GM12873 (cell line): ENCODE results near the gene GADL1.

ENCODE experiments used
- CTCF ChIP-seq: IDR thresholded peaks from 2 replicates; pipeline ENCODE4 v1.5.1; 2012; ENCODE audit warnings: low read depth, mild to moderate bottlenecking, moderate library complexity, low read length, control low read depth; ENCODE audit not compliant: insufficient read depth; ENCODE audit errors: missing control alignments

The GADL1 gene

GRCh38 chr3:30878862-30879261, 15.6 kb downstream of the GADL1 start:
- TF ChIP-seq CTCF, result no peak

- no peak for TF ChIP-seq CTCF
Observed at GRCh38 chr3:30875505-30875904, 19.0 kb downstream of the GADL1 start.

- no peak for TF ChIP-seq CTCF
Observed at GRCh38 chr3:30873671-30874070, 20.8 kb downstream of the GADL1 start.

GRCh38 chr3:30872879-30873278, 21.6 kb downstream of the GADL1 start:
- TF ChIP-seq CTCF, result no peak

- no peak for TF ChIP-seq CTCF
Observed at GRCh38 chr3:30871720-30872119, 22.7 kb downstream of the GADL1 start.

GRCh38 chr3:30864836-30865235, 29.6 kb downstream of the GADL1 start:
- no peak for TF ChIP-seq CTCF

- TF ChIP-seq CTCF, result no peak
Observed at GRCh38 chr3:30864132-30864531, 30.3 kb downstream of the GADL1 start.
